SHP77 treated with DMSO at 0.1 percent for 48 hours (cell line): Measurements from ENCODE around the gene ATP7B.
"Not testable (repeated sequence)": the region's sequence is repeated elsewhere in the genome, so short reads cannot be mapped to it uniquely, and the experiment has no call there.

ENCODE experiments used
- DNase-seq: peaks from one replicate; lab custom pipeline; 2025; lab: John Stamatoyannopoulos, UW

Gene ATP7B

GRCh38 chr13:52010890-52011631, at the start of gene ATP7B:
Gene ATP7B (minus strand): TSS chr13:52011450. CDS start chr13:52011337, 113 bp downstream.
- no peak for DNase-seq

- no peak for DNase-seq
These were observed 42.2 kb upstream of the ATP7B start for GRCh38 chr13:52053460-52053859.

GRCh38 chr13:52051400-52051799, 40.1 kb upstream of the ATP7B start:
- DNase-seq: no peak

GRCh38 chr13:52048516-52048915, 37.3 kb upstream of the ATP7B start:
- no peak for DNase-seq

- DNase-seq: no peak
These were observed 36.2 kb upstream of the ATP7B start for GRCh38 chr13:52047463-52047862.

GRCh38 chr13:52043675-52044074, 32.4 kb upstream of the ATP7B start:
- DNase-seq: no peak

- DNase-seq: no peak
These were observed 24.8 kb upstream of the ATP7B start for GRCh38 chr13:52036037-52036436.

GRCh38 chr13:52034616-52035226, 23.5 kb upstream of the ATP7B start:
- no peak for DNase-seq

- DNase-seq: no peak
These were observed 21.8 kb upstream of the ATP7B start for GRCh38 chr13:52033039-52033438.

- not testable (repeated sequence) for DNase-seq
These were observed 19.2 kb upstream of the ATP7B start for GRCh38 chr13:52030401-52030800.

GRCh38 chr13:52029569-52029968, 18.3 kb upstream of the ATP7B start:
- no peak for DNase-seq

- no peak for DNase-seq
These were observed 16.6 kb upstream of the ATP7B start for GRCh38 chr13:52027832-52028231.

- DNase-seq: no peak
These were observed 15.0 kb upstream of the ATP7B start for GRCh38 chr13:52026246-52026626.

- DNase-seq: no peak
These were observed 14.4 kb upstream of the ATP7B start for GRCh38 chr13:52025475-52026245.

- DNase-seq: no peak
These were observed 13.2 kb upstream of the ATP7B start, which contains the start of gene UTP14C for GRCh38 chr13:52024481-52024880. Gene UTP14C (plus strand): TSS chr13:52024691. CDS start chr13:52028805, 4,114 bp downstream.

GRCh38 chr13:52022356-52022755, 11.1 kb upstream of the ATP7B start:
- no peak for DNase-seq

GRCh38 chr13:52020191-52020590, 8.9 kb upstream of the ATP7B start:
- no peak for DNase-seq

- no peak for DNase-seq
These were observed 5.0 kb upstream of the ATP7B start for GRCh38 chr13:52016296-52016695.

- no peak for DNase-seq
These were observed 1.2 kb upstream of the ATP7B start for GRCh38 chr13:52012512-52012836.

- DNase-seq: peak; percentile 87
These were observed 622 bp upstream of the ATP7B start, which contains the start of gene ALG11 for GRCh38 chr13:52011632-52012511. Gene ALG11 (plus strand): TSS chr13:52012398. CDS start chr13:52012419, 21 bp downstream.

- DNase-seq: no peak
These were observed 1.3 kb downstream of the ATP7B start for GRCh38 chr13:52009946-52010345.
